Measurements from ENCODE around the gene SDC1.
A peak's percentile ranks its signal among the peaks of the same experiment; 100 is the strongest.

The SDC1 gene

DNA sequence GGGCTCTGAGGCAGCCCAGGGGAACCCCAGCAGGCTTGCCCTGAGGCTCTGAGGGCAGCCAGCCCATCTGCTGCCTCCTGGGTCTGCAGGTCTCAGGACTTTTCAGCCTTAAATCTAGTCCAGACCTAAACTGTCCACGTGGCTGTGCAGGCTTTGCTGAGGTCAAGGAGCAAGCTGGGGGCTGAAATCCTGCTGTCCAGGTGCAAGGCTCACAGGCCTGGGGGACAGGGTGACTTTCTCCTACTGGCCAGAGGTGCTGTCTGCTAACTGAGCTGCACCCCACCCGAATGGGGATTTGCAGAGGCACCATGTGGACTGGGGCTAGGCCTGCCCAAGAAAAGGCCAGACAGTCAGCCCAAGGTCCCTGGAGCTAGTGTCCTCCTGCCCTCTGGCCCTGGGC is 32.1 kb downstream of the SDC1 start:
- no peaks in the 10 kb centered on the region for H3K9me3 ChIP-seq
- TF ChIP-seq CTCF (IDR thresholded peaks at IDR 0.05; ENCODE audit: low read depth, low read length), result no peak
- H3K4me1 ChIP-seq, result no peaks in the 10 kb centered on the region
- no peak overlapping the region for H3K4me3 ChIP-seq (ENCODE audit: low read depth, low read length)
- no peaks in the 10 kb centered on the region for H3K27me3 ChIP-seq
- no peak for DNase-seq
- H3K36me3 ChIP-seq, result no peaks in the 10 kb centered on the region

GRCh38 chr2:20191714-20192569 is 33.0 kb downstream of the SDC1 start:
- Histone ChIP-seq H3K27me3 (no peaks in the 10 kb centered on the region), H3K9me3 (no peaks in the 10 kb centered on the region), H3K4me3 (ENCODE audit: low read depth, low read length) (no peak overlapping the region), H3K4me1 (no peaks in the 10 kb centered on the region), H3K36me3 (no peaks in the 10 kb centered on the region)
- no peak for TF ChIP-seq CTCF (IDR thresholded peaks at IDR 0.05; ENCODE audit: low read depth, low read length)
- no peak for DNase-seq

- no peaks in the 10 kb centered on the region for H3K36me3 ChIP-seq
- peak; percentile 60 for TF ChIP-seq CTCF (IDR thresholded peaks at IDR 0.05; ENCODE audit: low read depth, low read length)
- no peaks in the 10 kb centered on the region; the same call in 1 of the 2 replicates for H3K4me1 ChIP-seq
- H3K9me3 ChIP-seq, result no peaks in the 10 kb centered on the region
- H3K27me3 ChIP-seq, result no peaks in the 10 kb centered on the region
- H3K4me3 ChIP-seq (ENCODE audit: low read depth, low read length), result no peak overlapping the region
- peak; percentile 69 for DNase-seq
These were observed 33.8 kb downstream of the SDC1 start for GRCh38 chr2:20190876-20191713.

DNA sequence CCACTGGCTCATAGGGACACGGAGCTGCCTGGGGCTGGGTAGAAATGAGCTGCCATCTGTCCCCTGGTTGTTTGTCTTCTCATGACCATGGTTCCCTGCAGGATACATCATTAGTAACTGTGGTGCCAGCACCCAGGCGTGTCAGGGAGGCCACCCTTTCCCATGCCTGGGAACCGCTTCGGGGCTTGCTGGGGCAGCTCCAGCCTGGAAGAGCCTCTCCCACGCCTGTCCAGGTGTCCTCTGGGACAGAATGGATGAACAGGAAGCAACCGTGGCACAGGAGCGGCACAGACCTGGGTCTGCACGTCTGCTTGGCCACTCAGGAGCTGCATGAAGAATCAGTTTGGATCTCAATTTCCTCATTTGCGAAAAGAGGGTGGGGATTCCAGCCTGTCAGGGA is 34.8 kb downstream of the SDC1 start:
- no peak for TF ChIP-seq CTCF (IDR thresholded peaks at IDR 0.05; ENCODE audit: low read depth, low read length)
- no peaks in the 10 kb centered on the region; the same call in 1 of the 2 replicates for H3K4me1 ChIP-seq
- H3K4me3 ChIP-seq (ENCODE audit: low read depth, low read length), result no peak overlapping the region
- H3K36me3 ChIP-seq, result no peaks in the 10 kb centered on the region
- H3K27me3 ChIP-seq, result no peaks in the 10 kb centered on the region
- DNase-seq, result no peak
- no peaks in the 10 kb centered on the region for H3K9me3 ChIP-seq

DNA sequence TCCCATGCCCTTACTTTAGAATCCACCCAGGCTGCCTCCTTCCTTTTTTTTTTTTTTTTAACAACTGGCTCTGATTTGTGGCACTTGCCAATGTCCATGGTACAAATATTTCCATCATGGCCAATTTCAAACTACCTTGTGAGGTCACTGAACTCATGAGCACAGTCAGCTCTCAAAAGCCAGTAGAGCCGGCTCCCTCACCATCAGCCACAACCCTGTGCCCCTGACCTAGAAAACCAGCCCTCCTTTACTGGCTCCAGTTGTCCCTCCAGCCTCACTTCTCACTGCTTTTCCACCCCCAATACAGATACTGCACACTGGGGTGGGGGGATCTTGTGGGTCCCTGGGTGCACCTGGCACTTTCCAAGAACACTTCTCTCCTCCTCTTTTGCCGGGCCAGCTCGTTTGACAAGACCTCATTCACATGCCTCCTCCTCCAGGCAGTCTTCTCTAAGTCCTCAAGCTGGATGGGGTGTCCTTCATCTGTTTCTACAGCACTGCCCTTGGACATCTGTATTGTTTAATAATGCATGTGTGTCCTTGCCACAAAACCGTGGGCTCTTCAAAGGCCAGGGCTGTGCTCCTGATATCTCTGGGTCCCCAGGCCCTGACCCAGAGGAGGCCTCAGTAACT is 35.5 kb downstream of the SDC1 start:
- DNase-seq, result no peak

More for the DNA sequence above, 35.5 kb downstream of the SDC1 start:
- Histone ChIP-seq H3K4me3 (ENCODE audit: low read depth, low read length) (no peak overlapping the region), H3K4me1 (no peaks in the 10 kb centered on the region; the same call in 1 of the 2 replicates), H3K27me3 (no peaks in the 10 kb centered on the region), H3K9me3 (no peaks in the 10 kb centered on the region), H3K36me3 (no peaks in the 10 kb centered on the region)
- no peak for TF ChIP-seq CTCF (IDR thresholded peaks at IDR 0.05; ENCODE audit: low read depth, low read length)
